Middle frontal gyrus (tissue), 1 donor: ENCODE measurements around the gene ARHGAP24.
"Not testable (repeated sequence)": the region's sequence is repeated elsewhere in the genome, so short reads cannot be mapped to it uniquely, and the experiment has no call there.

Experiments used
- DNase-seq: peaks from one replicate; pipeline ENCODE4 v3.0.0-alpha.2; 2015; ENCODE audit warnings: low spot score; ENCODE audit errors: extremely low spot score

The ARHGAP24 gene

GRCh38 chr4:85952528-85952927, 477.6 kb downstream of the ARHGAP24 start:
- no peak for DNase-seq

- no peak for DNase-seq
These were observed 478.2 kb downstream of the ARHGAP24 start for GRCh38 chr4:85952972-85953650.

GRCh38 chr4:85953651-85954018, 478.7 kb downstream of the ARHGAP24 start:
- no peak for DNase-seq

- DNase-seq, result no peak
These were observed 480.8 kb downstream of the ARHGAP24 start for GRCh38 chr4:85955620-85956292.

GRCh38 chr4:85956293-85956945, 481.5 kb downstream of the ARHGAP24 start:
- DNase-seq, result no peak

GRCh38 chr4:85961887-85962286, 486.9 kb downstream of the ARHGAP24 start:
- DNase-seq, result no peak

GRCh38 chr4:85963231-85963630, 488.3 kb downstream of the ARHGAP24 start:
- DNase-seq, result no peak

GRCh38 chr4:85964298-85964697, 489.3 kb downstream of the ARHGAP24 start:
- no peak for DNase-seq

- not testable (repeated sequence) for DNase-seq
These were observed 490.1 kb downstream of the ARHGAP24 start for GRCh38 chr4:85965017-85965416.

- no peak for DNase-seq
These were observed 490.6 kb downstream of the ARHGAP24 start for GRCh38 chr4:85965529-85965928.

- no peak for DNase-seq
These were observed 491.4 kb downstream of the ARHGAP24 start for GRCh38 chr4:85966373-85966772.

GRCh38 chr4:85967872-85968271, 492.9 kb downstream of the ARHGAP24 start:
- no peak for DNase-seq

- peak; percentile 65 for DNase-seq
These were observed 494.2 kb downstream of the ARHGAP24 start for GRCh38 chr4:85968945-85969819.

GRCh38 chr4:85970535-85970934, 495.6 kb downstream of the ARHGAP24 start:
- no peak for DNase-seq

- no peak for DNase-seq
These were observed 504.3 kb downstream of the ARHGAP24 start for GRCh38 chr4:85979276-85979675.

GRCh38 chr4:85986266-85986665, 511.3 kb downstream of the ARHGAP24 start:
- DNase-seq, result no peak

- DNase-seq, result no peak
These were observed 518.7 kb downstream of the ARHGAP24 start for GRCh38 chr4:85993641-85994040.

GRCh38 chr4:85994576-85994975, 519.6 kb downstream of the ARHGAP24 start:
- no peak for DNase-seq

GRCh38 chr4:85995361-85995760, 520.4 kb downstream of the ARHGAP24 start:
- DNase-seq, result no peak

- DNase-seq, result no peak
These were observed 526.6 kb downstream of the ARHGAP24 start for GRCh38 chr4:86001591-86001990.

GRCh38 chr4:86004030-86004429, 529.1 kb downstream of the ARHGAP24 start:
- DNase-seq, result no peak

- DNase-seq, result no peak
These were observed 531.1 kb downstream of the ARHGAP24 start for GRCh38 chr4:86006057-86006456.
